ENCODE measurements around the gene SP140. TPM values are rescaled to one million over a fixed set of nuclear protein-coding genes. Genes with fewer than 3 reads are reported as not detected.

SP140 gene
- total RNA-seq, 1 experiment from 2014 or later = not detected

DNA sequence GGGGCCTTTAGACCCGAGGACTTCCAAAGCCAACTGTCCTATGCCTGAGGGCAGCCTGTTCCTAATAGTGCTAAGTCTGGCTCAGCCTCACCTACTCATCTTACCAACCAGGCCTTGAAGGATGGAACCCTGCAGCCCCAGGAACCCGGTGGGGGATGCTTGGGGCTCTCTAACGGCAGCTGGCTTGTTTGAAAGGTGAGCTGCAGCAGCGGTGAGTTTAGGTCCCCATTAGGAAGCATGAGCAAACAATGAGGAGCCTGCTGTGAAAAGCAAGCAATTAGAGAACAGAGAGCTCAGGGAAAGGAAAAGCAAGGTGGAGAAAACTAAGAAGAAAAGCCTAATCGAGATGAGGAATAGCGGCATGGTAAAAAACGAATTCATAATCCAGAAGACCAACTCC is 45.6 kb upstream of the SP140 start:
- POLR2A ChIA-PET = no interaction called here
- no peaks in the 10 kb centered on the region for H3K4me1 ChIP-seq
- Mint-ChIP-seq H3K36me3 (ENCODE audit: insufficient read depth, unreplicated experiment) (peaks cover 7% of the 10 kb centered on the region), H3K9me3 (ENCODE audit: unreplicated experiment) (no peaks in the 10 kb centered on the region), H3K4me1 (ENCODE audit: low read depth, unreplicated experiment) (no peaks in the 10 kb centered on the region), H3K4me3 (ENCODE audit: unreplicated experiment) (no peak overlapping the region), H3K27ac (ENCODE audit: unreplicated experiment) (no peak overlapping the region), H3K27me3 (ENCODE audit: insufficient read depth, unreplicated experiment) (peaks cover 3% of the 10 kb centered on the region)
- no peaks in the 10 kb centered on the region for H3K27me3 ChIP-seq (replicated peaks; ENCODE audit: control insufficient read depth, insufficient read depth, low read length)
- intact Hi-C loops (cut with micrococcal nuclease; ENCODE audit: unreplicated experiment) = no loop called here
- no TSS peak for BruUV-seq (replicated peaks)
- H3K9me3 ChIP-seq = no peaks in the 10 kb centered on the region
- TF ChIP-seq, protein P1, sequence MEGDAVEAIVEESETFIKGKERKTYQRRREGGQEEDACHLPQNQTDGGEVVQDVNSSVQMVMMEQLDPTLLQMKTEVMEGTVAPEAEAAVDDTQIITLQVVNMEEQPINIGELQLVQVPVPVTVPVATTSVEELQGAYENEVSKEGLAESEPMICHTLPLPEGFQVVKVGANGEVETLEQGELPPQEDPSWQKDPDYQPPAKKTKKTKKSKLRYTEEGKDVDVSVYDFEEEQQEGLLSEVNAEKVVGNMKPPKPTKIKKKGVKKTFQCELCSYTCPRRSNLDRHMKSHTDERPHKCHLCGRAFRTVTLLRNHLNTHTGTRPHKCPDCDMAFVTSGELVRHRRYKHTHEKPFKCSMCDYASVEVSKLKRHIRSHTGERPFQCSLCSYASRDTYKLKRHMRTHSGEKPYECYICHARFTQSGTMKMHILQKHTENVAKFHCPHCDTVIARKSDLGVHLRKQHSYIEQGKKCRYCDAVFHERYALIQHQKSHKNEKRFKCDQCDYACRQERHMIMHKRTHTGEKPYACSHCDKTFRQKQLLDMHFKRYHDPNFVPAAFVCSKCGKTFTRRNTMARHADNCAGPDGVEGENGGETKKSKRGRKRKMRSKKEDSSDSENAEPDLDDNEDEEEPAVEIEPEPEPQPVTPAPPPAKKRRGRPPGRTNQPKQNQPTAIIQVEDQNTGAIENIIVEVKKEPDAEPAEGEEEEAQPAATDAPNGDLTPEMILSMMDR (IDR thresholded peaks at IDR 0.05; ENCODE audit: insufficient read depth in 1 of 2, low read depth in 1 of 2, low read length in 1 of 2, severe bottlenecking in 1 of 2, unreplicated experiment in 1 of 2) = no peak
- no peaks in the 10 kb centered on the region for H3K36me3 ChIP-seq (ENCODE audit: control insufficient read depth, insufficient read depth, low read length)
- no peak overlapping the region for H3K4me3 ChIP-seq (ENCODE audit: low read depth, low read length)
- no peak for DNase-seq
- CTCF ChIA-PET = no interaction called here

DNA sequence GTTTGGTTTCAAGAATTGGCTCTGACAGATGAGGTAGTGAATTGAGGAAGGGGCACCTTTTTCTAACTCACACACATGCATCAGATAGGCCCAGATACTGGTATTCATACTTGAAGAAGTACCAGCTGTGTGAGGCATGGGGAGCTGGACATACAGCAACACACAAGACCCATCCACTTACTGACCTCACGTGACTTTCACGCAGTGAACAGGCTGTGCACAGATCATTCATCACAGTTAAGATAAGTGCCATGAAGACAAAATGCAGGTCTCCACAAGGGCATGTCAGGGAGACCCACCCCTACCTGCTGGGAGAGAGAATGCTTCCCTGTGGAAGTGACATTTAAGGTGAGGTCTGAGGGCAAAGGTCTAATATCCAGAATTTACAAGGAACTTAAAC is 44.3 kb upstream of the SP140 start:
- Mint-ChIP-seq H3K4me3 (ENCODE audit: unreplicated experiment) (no peak overlapping the region), H3K9me3 (ENCODE audit: unreplicated experiment) (no peaks in the 10 kb centered on the region), H3K36me3 (ENCODE audit: insufficient read depth, unreplicated experiment) (peaks cover 7% of the 10 kb centered on the region), H3K27ac (ENCODE audit: unreplicated experiment) (no peak overlapping the region), H3K4me1 (ENCODE audit: low read depth, unreplicated experiment) (no peaks in the 10 kb centered on the region), H3K27me3 (ENCODE audit: insufficient read depth, unreplicated experiment) (peaks cover 3% of the 10 kb centered on the region)
- TF ChIP-seq, protein P1 (IDR thresholded peaks at IDR 0.05; ENCODE audit: insufficient read depth in 1 of 2, low read depth in 1 of 2, low read length in 1 of 2, severe bottlenecking in 1 of 2, unreplicated experiment in 1 of 2) = no peak
- Histone ChIP-seq H3K4me3 (ENCODE audit: low read depth, low read length) (no peak overlapping the region), H3K4me1 (no peaks in the 10 kb centered on the region), H3K27me3 (replicated peaks; ENCODE audit: control insufficient read depth, insufficient read depth, low read length) (no peaks in the 10 kb centered on the region), H3K9me3 (no peaks in the 10 kb centered on the region), H3K36me3 (ENCODE audit: control insufficient read depth, insufficient read depth, low read length) (no peaks in the 10 kb centered on the region)
- BruUV-seq (replicated peaks) = no TSS peak
- POLR2A ChIA-PET = no interaction called here
- intact Hi-C loops (cut with micrococcal nuclease; ENCODE audit: unreplicated experiment) = no loop called here
- no peak for DNase-seq
- CTCF ChIA-PET = no interaction called here

DNA sequence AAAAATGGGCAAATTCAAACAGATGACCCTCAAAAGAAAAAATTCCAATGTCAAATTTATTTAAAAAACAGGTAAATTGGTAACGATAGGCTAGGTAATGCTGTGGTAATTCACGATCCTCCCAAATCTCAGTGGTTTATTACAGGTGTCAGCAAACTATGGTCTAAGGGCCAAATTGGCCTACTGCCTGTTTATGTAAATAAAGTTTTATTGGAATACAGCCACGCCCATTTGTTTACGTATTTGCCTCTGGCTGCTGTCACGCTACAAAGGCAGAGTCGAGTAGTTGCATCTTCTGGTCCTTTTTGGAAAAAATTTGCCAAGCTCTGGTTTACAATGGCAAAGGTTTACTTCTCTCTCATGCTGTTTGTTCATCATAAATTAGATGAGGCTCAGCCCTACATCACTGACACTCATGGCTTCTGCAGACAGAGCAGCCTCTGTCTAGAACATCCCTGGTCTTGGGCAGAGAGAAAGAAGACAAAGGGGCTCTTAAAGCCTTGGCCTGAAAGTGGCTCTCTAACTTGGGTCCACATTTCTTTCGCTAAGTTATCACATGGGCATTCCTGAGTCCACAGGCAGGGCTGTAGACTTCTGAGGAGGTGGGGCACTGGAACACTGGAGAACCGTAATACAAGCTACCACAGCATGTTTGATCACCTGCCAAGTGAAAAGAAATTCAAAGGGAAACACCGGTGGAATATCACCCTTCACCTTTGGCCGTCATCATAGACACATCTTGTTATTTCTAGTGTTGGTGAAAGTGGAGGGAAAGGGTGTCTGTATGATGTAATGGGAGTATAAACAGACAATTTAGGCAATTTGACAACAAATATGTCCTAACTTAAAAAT is 40.6 kb upstream of the SP140 start:
- H3K9me3 ChIP-seq = no peaks in the 10 kb centered on the region
- H3K36me3 Mint-ChIP-seq (ENCODE audit: insufficient read depth, unreplicated experiment) = peaks cover 7% of the 10 kb centered on the region
- DNase-seq = no peak
- H3K27me3 ChIP-seq (replicated peaks; ENCODE audit: control insufficient read depth, insufficient read depth, low read length) = no peaks in the 10 kb centered on the region
- no peaks in the 10 kb centered on the region for H3K36me3 ChIP-seq (ENCODE audit: control insufficient read depth, insufficient read depth, low read length)
- TF ChIP-seq, protein P1 (IDR thresholded peaks at IDR 0.05; ENCODE audit: insufficient read depth in 1 of 2, low read depth in 1 of 2, low read length in 1 of 2, severe bottlenecking in 1 of 2, unreplicated experiment in 1 of 2) = no peak
- H3K27me3 Mint-ChIP-seq (ENCODE audit: insufficient read depth, unreplicated experiment) = peaks cover 3% of the 10 kb centered on the region
- H3K4me1 ChIP-seq = no peaks in the 10 kb centered on the region
- no peaks in the 10 kb centered on the region for H3K9me3 Mint-ChIP-seq (ENCODE audit: unreplicated experiment)
- intact Hi-C loops (cut with micrococcal nuclease; ENCODE audit: unreplicated experiment) = no loop called here
- no peaks in the 10 kb centered on the region for H3K4me1 Mint-ChIP-seq (ENCODE audit: low read depth, unreplicated experiment)
- no TSS peak for BruUV-seq (replicated peaks)
- H3K4me3 ChIP-seq (ENCODE audit: low read depth, low read length) = no peak overlapping the region
- H3K27ac Mint-ChIP-seq (ENCODE audit: unreplicated experiment) = no peak overlapping the region
- ChIA-PET POLR2A (no interaction called here), CTCF (no interaction called here)
- H3K4me3 Mint-ChIP-seq (ENCODE audit: unreplicated experiment) = no peak overlapping the region
